Measurements from ENCODE around the gene NLRP3.

DNA sequence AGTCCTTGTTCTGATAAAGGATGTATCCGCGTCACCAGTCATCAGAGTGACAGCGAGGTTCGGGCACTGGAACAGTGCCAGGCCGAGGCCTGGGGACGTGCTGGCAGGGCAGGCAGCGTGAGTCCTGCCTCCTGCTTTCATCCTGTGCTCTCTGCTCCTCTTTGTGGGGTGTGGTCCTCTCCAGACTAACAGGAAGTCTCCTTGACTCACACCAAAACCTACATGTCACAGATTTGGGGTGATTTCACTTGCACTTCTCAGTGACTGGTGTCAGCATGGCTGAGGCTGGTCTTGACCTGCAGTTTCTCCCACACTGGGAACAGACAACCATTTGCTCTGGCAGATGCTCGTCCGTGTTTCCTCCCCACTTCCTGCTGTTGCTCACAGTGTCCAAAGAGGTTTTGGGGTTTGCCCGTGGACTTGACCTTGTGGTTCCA is 8.8 kb upstream of the NLRP3 start:
- TF ChIP-seq, protein P1, sequence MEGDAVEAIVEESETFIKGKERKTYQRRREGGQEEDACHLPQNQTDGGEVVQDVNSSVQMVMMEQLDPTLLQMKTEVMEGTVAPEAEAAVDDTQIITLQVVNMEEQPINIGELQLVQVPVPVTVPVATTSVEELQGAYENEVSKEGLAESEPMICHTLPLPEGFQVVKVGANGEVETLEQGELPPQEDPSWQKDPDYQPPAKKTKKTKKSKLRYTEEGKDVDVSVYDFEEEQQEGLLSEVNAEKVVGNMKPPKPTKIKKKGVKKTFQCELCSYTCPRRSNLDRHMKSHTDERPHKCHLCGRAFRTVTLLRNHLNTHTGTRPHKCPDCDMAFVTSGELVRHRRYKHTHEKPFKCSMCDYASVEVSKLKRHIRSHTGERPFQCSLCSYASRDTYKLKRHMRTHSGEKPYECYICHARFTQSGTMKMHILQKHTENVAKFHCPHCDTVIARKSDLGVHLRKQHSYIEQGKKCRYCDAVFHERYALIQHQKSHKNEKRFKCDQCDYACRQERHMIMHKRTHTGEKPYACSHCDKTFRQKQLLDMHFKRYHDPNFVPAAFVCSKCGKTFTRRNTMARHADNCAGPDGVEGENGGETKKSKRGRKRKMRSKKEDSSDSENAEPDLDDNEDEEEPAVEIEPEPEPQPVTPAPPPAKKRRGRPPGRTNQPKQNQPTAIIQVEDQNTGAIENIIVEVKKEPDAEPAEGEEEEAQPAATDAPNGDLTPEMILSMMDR (conservative IDR thresholded peaks at IDR 0.05 in 1 of 2, IDR thresholded peaks at IDR 0.05 in 1 of 2; ENCODE audit: extremely low read depth in 1 of 2, insufficient read depth in 1 of 2, low read depth in 1 of 2, low read length in 2 of 2): no peak
- no peak for TF ChIP-seq EZH2 (IDR thresholded peaks at IDR 0.05; ENCODE audit: borderline replicate concordance, low read length)
